CD4-positive, alpha-beta T cell treated with Interleukin-15 for 4 hours (primary cell): ENCODE measurements around the gene B9D1.
A peak's percentile ranks its signal among the peaks of the same experiment; 100 is the strongest.

Experiments
- DNase-seq: peaks from one replicate; pipeline ENCODE4 v3.0.0-alpha.2; 2020; ENCODE audit warnings: low spot score

Gene B9D1

DNA sequence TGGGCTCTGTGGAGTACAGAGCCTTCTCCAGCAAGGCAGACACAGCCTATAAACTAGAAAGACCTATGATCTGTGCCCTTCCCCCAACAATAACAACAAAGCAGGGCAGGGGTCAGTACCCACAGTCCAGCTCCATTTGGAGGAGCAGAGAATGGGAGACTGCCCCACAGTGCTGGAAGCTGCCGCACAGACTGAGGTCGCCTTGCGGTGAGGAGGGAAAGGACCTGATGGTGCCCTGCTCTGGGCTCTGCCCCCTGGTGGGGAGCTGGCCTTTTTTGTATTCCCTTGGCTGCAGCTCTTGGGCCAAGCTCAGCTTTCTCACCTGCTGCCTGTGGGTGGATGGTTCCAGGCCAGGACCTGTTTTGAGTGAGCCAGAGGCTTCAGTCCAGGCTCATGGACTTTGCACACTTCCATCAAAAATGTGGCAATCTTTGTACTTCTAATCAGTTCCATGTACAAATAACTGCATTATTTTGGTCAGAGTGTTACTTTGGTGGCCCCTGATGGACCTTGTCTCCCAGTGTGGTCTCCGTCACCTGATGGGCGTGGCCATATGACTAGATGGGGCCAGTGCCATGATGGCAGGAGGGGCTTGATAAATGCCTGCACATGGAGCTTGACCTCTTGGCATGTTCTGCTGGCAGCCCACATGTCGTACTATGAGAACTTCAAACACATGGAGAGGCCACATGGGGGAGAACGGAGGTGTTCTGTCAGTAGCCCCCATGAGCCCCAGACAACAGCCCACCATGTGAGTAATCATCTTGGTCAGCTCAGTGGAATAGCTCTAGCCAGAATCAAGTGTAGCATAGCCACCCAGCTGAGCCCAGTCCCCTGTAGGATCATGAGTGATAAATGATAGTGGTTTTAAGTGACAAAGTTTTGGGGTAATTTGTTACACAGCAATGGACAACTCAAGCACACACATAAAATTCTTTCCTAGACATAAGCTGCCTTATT is 24.2 kb downstream of the B9D1 start:
- peak; percentile 57 for DNase-seq

DNA sequence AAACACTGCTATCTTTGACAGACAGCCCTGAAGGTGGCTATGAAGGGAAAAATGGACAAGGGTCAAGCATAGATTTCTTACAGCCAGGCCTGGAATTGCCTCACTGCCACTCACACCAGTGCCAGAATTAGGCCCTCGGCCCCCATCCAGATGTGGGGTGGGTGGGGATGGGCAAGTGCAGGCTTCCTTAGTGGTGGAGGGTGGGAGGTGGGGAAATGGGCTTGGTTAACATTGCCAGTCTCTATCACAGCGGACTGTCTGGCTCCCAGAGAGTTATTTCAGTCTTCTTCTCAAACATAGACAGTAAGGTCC is 24.9 kb downstream of the B9D1 start:
- DNase-seq, result no peak

DNA sequence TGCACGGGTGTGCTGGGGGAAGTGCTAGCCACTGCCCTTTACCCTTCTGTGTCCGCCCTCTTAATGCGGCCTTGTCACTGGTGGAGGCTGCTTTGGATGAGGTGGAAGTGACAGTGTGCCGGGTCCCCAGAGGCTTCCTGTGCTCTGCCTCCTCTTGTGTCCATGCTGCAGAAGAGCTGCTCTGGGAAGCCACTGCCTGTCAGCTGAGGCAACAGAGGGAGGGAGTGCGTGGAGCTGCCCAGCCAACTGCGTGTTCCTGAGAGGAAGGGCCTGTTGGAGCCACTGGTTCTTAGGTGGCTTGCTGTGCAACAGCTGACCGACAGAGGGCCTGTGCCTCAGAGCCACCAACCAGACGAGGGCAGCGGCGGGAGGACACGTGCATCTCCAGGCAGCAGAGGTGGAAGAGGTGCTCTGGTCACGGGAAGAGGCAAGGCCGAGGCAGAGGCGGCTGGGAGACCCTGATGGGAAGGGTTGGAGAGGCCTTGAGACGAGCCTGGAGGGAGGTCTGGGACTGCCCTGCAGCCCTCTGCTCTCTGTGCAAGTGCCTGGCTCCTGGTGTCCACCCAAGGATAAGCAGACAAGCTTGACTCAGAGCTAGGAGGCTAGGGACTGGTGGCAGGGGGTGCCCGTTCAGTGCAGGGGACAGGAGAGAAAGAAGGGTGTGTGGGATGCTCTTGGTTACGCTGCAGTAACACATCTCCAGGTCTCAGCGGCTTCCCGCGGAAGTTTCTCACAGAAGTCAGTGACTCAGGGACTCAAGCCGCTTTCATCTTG is 25.4 kb downstream of the B9D1 start:
- DNase-seq, result no peak

DNA sequence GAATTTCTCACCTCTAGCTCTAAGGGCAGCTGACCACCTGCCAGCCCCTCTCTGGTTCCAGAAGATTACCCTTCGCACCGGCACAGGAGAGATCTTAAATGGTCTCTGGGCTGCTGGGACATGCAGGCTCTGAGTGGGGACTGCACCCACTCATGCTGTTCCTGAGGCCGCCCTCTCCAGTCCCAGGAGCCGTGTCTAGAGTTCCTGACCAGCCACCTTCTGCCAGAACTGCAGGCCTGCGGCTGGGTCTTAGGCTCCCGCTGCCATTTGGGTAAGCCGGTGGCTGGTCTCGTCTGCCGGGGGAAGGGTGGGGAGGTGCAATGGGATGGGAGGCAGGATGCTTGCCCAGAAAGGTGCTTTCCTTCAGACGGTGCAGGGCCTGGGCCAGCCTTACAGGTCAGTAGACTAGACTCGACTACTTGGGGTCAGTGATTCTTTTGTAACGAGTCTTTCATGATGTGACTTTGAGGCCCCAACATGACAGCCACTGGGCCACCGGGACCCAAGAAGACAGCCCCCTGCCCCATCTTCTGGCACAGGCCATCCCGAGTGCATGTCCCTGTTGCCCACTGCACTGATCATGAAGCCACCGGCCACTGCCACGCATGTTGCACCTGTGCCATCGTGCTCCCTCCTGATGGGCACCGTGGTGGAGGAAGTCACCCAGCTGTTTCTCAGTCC is 26.4 kb downstream of the B9D1 start:
- DNase-seq, result no peak

DNA sequence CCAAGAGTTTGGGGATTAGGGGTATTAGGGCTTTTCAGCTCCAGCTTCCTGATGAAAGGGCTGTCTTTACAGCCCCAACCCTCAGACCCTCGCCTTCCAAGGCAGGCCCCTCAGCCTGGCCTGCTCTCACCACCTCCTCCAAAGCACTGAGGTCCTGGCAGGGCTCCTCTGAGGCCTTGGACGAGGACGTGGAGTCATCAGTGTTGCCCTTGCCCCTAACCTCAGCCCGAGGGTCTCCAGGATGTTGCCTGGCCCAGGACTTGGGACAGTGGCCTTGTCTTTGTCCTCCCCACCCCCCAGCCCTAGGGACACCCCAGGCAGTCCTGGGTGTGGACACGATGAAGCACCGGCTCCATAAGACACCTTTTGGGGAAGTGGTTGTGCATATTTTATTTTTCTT is 28.2 kb downstream of the B9D1 start:
- no peak for DNase-seq

DNA sequence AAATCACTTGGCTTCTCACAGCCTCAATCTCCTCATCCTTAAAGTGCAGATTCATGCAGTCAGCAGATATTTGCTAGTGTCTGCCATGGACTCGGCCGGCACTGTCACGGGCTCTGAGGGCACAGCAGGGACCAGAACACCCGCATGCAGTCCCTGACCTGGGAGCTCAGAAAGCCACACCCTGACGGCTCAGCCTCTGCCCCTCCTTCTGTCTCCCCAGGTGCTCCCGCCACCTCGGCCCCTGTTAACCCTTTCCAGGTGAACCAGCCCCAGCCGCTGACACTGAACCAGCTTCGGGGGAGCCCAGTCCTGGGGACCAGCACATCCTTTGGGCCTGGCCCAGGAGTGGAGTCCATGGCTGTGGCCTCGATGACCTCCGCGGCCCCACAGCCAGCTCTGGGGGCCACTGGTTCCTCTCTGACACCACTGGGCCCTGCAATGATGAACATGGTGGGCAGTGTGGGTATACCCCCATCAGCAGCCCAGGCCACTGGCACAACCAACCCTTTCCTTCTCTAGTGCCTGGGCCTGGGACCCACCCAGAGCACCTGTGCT is 28.7 kb downstream of the B9D1 start:
- no peak for DNase-seq

DNA sequence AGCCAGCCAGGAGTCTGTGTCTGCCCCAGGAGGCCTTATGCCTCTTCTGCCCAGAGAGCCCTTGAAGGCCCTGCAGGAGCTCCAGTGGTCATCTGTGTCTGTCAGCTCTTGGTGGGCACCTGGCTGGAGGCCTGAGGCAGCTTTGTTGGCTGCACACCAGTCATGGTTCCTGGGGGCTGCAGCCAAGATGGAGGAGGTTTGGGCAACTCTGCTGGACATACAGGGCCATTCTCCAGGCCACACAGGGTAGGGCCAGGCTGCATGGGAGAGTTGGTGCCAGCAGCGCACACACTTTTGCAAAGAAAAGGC is 29.4 kb downstream of the B9D1 start:
- no peak for DNase-seq

DNA sequence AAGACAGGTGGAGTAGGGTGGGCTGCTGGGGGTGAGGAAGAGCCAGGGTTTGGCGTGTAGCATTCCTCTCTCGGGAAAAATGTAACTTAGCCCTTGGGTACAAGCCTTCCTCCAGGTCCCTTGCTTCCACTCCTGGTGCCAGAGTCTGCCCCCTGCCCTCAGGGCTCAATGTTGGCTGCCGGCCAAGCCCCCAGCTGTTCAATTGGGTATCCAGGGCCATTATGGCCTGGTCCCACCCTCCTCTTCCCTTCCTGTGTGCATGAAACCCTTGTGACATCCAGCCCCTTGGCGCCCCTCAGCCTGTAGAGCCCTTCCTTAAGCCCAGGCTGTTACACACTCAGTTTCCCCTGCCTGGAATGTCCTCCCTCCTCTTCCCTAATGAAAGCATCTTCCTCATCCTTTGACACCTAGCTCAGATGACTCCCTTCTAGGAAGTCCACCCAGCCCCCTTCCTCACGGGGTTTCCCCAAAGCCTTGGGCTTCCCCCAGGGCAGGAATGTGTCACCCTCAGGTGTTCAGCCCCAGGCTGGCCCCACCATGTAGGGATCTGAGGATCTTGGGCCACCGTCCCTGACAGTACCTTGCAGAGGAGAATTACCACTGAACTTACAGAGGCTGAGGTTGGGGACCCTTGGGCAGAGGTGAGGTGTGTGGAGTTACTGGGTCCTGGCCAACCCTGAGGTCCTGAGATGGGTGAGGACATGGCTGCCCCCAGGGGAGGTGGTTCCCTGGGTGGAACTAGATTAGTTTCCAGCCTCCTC is 30.0 kb downstream of the B9D1 start:
- no peak for DNase-seq

DNA sequence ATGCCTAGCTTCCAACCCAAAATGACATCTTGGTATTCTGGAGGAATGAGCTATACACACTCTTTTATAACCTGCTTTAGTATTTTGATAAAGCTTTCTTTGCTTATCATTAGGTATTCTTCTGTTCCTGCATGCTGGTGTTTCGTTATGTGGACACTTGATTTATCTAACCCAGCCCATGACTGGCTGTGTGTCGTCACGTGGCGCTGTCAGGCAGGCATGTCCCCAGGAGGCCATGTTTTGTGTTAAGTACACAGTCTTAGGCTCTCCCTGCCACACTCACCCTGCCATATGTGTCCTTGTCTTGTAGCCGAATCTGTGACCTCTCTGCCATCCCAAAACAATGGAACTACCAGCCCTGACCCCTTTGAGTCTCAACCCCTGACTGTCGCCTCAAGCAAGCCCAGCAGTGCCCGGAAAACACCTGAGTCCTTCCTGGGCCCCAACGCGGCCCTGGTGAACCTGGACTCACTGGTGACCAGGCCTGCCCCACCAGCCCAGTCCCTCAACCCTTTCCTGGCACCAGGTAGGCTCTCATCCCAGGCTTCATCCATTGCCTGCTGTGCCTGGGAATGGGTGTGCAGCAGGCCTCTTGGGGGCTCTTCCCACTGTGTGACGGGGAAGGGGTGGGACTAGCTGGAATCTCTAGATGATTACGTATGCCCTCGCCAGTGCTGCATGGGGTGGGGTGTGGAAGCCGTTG is 30.8 kb downstream of the B9D1 start:
- DNase-seq, result no peak

DNA sequence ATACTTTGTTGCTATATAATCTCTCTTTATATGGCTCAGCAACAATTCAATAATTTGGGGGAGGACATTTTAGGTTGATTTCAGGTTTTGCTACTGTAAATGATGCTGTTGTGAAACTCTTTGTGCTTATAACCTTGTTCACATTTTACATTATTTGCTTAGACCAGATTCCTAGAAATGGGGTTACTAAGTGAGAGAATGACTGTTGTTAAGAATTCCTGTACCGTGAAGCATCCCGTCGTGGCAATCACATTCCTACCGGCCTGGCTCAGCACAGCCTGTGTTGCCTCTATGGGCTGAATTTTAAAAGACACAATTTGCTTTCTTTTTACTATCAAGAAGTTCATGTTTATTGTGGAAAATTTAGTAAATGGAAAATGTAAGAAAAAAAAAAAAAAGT is 31.4 kb downstream of the B9D1 start:
- no peak for DNase-seq

DNA sequence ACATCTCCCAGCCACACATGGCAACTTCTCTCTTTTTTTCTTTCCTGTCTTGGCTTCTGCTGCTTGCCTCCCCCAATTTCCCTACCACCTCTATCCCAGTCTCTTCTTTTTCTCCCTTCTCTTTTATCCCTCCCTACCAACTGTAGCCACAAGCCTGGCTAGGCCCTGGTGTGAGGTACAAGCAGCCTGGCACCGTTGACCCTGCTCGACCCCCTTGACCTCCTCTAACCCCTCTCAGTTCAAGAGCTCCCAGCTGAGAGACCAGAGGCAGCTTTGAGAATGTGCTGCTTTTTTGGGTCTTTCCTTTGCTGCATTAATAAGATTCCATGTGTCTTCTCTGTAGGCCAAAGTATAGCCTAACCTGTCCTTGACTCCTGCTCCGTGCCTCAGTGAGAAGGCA is 32.3 kb downstream of the B9D1 start:
- no peak for DNase-seq

DNA sequence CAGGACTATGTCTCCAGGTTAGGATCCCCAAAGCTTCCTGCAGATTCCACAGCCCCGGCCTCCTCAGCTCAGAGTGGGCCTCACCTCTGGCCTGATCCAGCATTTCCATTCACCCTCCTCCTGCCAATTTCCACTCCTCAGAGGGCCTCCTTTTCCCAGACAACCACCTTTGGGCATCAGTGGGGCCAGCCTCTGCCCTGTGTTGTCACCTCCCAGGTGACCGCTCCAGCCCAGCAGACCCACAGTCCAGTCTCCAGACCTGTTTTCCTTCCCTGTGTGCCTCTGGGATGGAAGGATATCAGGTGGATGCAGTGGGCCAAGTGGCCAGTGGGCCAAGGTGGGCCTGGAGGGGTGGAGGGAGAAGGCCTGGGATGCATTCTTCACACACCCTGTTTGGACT is 32.7 kb downstream of the B9D1 start:
- DNase-seq, result no peak

DNA sequence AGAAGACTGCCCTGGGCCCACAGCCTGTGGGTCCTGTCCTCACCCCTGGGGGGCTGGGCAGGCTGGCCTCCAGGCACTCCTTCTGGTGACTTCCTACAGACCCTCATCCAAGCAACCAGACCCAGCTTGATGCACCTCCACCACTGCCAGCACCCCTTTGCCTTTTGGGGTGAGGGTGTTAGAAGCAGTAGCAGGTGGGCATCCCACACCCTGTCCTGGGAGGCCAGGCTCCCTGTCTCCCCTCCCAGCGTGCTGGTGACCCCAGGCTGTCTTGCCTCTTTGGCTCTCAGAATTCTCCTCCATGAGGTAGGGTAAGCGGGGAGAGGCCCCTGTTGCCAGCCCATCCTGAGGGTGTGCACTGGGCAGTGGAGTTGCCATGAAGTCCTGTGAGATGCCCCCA is 33.4 kb downstream of the B9D1 start:
- no peak for DNase-seq

DNA sequence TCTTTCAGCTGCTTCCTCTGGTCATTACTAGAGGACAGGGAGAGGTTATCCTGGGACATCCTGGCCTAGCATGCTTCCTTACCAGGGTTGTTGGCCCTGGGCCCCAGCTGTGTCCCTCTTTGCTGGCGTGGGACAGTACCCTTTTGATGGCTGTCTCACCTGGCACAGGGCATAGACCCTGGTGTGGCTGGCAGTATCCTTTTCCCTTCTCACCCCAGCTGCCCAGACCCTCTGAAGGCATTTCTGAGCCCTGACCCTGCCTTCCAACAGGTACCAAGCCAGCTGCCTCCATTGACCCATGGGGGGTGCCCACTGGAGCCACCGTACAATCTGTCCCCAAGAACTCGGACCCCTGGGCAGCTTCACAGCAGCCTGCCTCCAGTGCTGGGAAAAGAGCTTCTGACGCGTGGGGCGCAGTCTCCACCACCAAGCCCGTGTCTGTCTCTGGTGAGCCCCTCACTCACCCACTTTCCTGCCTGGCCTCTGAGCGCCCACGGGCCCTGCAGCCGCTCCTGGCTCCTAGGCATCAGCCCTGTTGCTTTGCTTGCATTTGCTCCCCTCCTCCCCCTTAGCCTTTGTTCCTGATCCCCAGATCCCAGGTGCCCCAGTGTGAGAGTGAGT is 34.0 kb downstream of the B9D1 start:
- DNase-seq, result no peak

DNA sequence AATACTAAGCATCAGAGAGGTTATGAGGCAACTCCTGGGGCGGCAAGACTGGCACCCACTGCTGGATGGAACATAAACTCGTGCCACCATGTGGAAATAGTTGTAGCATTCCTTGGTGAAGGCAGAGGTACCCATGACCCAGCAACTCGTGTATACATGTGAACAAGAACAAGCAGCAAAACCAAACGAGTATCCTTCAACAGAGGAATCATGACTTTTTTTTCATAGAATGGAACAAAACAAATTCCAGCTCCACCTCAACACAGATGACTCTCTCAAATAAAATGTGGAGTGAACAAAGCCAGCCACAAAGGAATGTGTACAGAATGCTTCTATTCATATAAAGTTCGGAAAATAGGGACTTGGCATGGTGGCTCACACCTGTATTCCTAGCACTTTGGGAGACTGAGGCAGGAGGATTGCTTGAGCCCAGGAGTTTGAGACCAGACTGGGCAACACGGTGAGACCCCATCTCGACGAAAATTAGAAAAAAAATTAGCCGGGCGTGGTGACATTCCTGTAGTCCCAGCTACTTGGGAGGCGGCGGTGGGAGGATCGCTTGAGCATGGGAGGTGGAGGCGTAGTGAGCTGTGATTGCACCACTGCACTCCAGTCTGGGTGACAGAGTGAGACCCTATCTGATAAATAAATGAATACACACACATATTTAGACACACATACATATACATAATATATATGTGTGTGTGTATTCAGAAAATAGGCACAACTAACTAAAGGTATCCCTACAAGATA is 35.3 kb downstream of the B9D1 start:
- DNase-seq, result no peak

DNA sequence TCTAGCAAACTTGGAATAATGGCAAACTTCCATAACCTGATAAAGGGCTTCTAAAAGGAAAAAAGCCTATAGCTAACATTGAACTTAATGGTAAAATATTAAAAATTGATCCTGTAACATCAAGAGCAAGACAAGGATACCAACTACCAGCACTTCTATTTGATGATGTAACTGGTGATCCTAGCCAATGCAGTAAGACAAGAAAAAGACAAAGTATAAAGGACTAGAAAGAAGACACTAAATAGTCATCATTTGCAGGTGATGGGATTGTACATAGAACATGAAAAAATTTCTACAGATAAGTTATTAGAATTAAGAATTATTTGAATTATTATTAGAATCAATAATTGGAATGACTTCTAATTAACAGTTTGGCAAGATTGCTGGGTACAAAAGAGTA is 37.0 kb downstream of the B9D1 start:
- no peak for DNase-seq

DNA sequence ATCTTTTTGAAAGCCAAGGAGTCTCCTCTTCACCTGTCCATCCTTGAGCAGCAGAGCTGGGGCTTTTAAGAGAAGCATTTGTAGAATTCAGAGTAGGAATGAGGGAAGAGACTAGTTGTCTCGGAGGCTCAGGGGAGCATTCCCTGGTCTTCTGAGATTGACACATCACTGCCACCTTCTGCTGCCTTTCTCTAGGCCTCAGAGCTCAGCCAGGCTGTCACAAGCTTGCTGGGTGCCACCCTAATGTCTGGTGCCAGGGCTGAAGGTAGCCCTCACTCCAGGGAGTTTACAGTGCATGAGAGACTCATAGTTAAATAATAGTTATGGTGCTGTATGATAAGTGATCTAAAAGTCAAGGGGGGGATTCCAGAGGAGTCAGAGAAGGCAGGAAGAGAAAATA is 39.7 kb downstream of the B9D1 start:
- no peak for DNase-seq

DNA sequence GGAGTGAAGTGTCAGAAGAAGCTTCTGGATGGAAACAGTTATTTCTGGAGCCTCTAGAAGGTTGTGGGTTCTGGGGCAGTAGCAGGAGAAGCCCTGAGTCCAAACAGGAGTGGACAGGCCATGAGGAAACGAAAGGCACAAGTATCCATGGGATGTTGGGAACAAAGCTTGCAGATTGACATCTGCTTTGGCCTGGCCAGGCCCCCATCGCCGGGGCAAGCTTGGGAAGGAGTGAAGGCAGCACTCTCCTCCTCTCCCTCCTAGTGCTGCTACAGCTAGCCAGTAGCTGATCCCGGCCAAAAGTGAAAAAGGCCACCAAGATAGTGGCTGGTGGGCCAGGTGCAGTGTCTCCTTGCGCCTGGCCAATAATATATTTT is 40.4 kb downstream of the B9D1 start:
- DNase-seq, result no peak

DNA sequence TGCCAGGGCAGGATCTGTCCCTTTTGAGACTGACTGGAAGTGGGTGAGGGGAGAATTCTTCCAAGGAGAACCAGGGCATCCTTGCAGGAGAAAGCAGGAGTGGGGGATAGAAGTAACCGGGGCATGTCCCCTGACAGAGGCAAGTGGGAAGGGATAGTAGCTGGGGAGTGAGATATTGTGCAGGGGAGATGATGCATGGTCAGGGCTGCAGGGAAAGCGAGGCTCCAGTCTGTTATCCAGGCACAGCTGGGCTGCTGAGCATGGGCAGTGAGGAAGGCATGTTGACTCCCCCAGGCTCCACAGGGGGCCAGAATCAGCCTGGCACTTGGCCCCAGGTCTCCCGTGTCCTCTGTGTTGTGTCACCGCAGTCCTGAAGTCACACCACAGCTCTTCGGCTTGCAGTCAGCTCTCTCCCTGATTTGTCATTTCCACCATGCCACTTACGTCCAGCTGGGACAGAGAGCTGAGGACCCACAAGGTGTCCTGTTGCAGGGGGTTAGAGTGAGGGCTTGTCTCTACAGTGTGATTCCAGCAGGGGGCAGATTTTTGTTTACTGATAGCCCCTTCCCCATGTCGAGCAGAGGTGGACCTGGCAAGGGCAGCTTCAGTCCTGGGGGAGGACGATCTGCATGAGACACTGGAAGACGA is 40.9 kb downstream of the B9D1 start:
- no peak for DNase-seq

DNA sequence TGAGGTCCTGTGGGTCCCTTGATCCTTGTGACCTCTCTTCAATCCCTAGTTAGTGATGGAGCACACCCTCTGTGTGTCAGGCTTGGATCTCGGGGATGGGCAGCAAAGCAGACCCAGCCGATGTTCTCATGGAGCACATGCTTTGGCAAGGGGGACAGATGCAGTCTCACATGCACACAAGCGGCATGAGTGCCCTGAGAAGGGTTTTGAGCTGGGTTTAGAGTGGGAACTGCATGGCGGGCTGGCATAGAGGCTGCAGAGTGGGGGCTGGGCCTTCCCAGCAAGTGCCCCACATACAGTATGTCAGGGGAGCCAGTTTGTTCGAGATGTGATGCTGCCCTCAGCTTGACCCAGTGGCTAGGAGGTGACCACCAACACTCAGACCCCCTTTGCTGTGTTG is 41.6 kb downstream of the B9D1 start:
- DNase-seq, result no peak
